Neural cell (in vitro differentiated cells): ENCODE results near the gene IL12RB1.

Source experiments
- CTCF ChIP-seq: fragments of 450-650 bp; IDR thresholded peaks from 2 replicates; pipeline ENCODE4 v1.5.1; 2014; ENCODE audit warnings: antibody characterized with exemption, mild to moderate bottlenecking, moderate library complexity; ENCODE audit not compliant: poor library complexity, severe bottlenecking
- EP300 ChIP-seq: fragments of 450-650 bp; conservative IDR thresholded peaks from 2 replicates; pipeline ENCODE4 v1.6.1; 2014; ENCODE audit warnings: antibody characterized with exemption, mild to moderate bottlenecking, moderate library complexity; ENCODE audit not compliant: poor library complexity, severe bottlenecking
- EZH2 ChIP-seq: fragments of 200-600, 300-800 bp; shearing (Covaris generic), sonication (generic); IDR thresholded peaks from 2 replicates; pipeline ENCODE4 v1.6.1; 2014; ENCODE audit warnings: antibody characterized with exemption, low read length, borderline replicate concordance, mild to moderate bottlenecking; ENCODE audit not compliant: insufficient read depth, poor library complexity, severe bottlenecking
- POLR2AphosphoS5 ChIP-seq: IDR thresholded peaks from 2 replicates; pipeline ENCODE4 v1.6.1; 2012
- RAD21 ChIP-seq: fragments of 450-650 bp; conservative IDR thresholded peaks from 2 replicates; pipeline ENCODE4 v1.6.1; 2014; ENCODE audit warnings: antibody characterized with exemption, mild to moderate bottlenecking, moderate library complexity
- REST ChIP-seq: IDR thresholded peaks from 2 replicates; pipeline ENCODE4 v1.6.1; 2012; ENCODE audit warnings: borderline replicate concordance
- TAF1 ChIP-seq: IDR thresholded peaks from 2 replicates; pipeline ENCODE4 v1.6.1; 2012; ENCODE audit warnings: low read depth

- TF ChIP-seq EZH2 (no peak), CTCF (no peak), TAF1 (no peak), REST (no peak), POLR2AphosphoS5 (no peak), EP300 (no peak), RAD21 (no peak)
Measured at GRCh38 chr19:18059902-18060301, 26.8 kb downstream of the IL12RB1 start.
